HG02981 (cell line): ENCODE results near the gene MTARC1.

Experiments
- ATAC-seq: cut with Tn5 transposase; IDR thresholded peaks from one replicate; pipeline ENCODE4 v1.9.1; 2021; ENCODE audit warnings: mild to moderate bottlenecking, moderate library complexity; ENCODE audit not compliant: unreplicated experiment

The MTARC1 gene

GRCh38 chr1:220827445-220828178 is 40.9 kb downstream of the MTARC1 start:
- no peak for ATAC-seq

- no peak for ATAC-seq
Measured at GRCh38 chr1:220828179-220828490, 41.4 kb downstream of the MTARC1 start.

GRCh38 chr1:220828950-220829586 is 42.4 kb downstream of the MTARC1 start:
- ATAC-seq = no peak

- ATAC-seq = no peak
Measured at GRCh38 chr1:220833436-220833835, 46.7 kb downstream of the MTARC1 start.

- no peak for ATAC-seq
Measured at GRCh38 chr1:220834155-220834870, 47.6 kb downstream of the MTARC1 start.
